HCT116 (cell line): ENCODE data around the gene NT5C3B. TPM values are rescaled to one million over a fixed set of nuclear protein-coding genes. Genes with fewer than 3 reads are reported as not detected.

Source experiments
- ATAC-seq: fragments of 200-7000 bp; cut with Tn5 transposase; 2 replicates; pipeline ENCODE4 v1.9.1; 2020; ENCODE audit warnings: mild to moderate bottlenecking, moderate library complexity
- BruUV-seq: library from RNA; stranded (reverse); fragments of 400-500 nt; replicated peaks from 2 replicates; lab custom pipeline; 2021; lab: Mats Ljungman, UMichigan
- CTCF ChIA-PET: fragments of 300-600 bp; sonication (Branson Sonifier 250); formaldehyde crosslinking; loops from one replicate; lab custom pipeline; 2021; ENCODE audit warnings: antibody characterized with exemption; lab: Charles Lee
- POLR2A ChIA-PET: fragments of 300-600, 350-600 bp; sonication (Branson Sonifier 250); formaldehyde crosslinking; loops from one replicate; lab custom pipeline; 2021; ENCODE audit warnings: antibody characterized with exemption; lab: Charles Lee
- RAD21 ChIA-PET, 2 experiments: fragments of 300-600 bp; sonication (Branson Sonifier 250); formaldehyde crosslinking; loops; one replicate each; lab custom pipeline; 2023; ENCODE audit warnings: low total read pairs in 2 of 2; ENCODE audit not compliant: uncharacterized antibody in 2 of 2, unreplicated experiment in 2 of 2, low non-redundant PET in 1 of 2; lab: Charles Lee
- DNase-seq: peaks from one replicate; pipeline ENCODE4 v3.0.0-alpha.2; 2010; ENCODE audit warnings: low read depth, low spot score
- H2AFZ ChIP-seq: fragments of 200-600 bp; shearing (Covaris generic), sonication (generic); 2 replicates; pipeline ENCODE4 v1.6.1; 2017; ENCODE audit warnings: low read depth, mixed run types, mixed read lengths, antibody characterized with exemption, low read length; ENCODE audit not compliant: poor library complexity, severe bottlenecking
- H3K27ac ChIP-seq: 2 replicates; pipeline ENCODE4 v1.5.1; 2012; ENCODE audit warnings: low read depth, low read length
- H3K27me3 ChIP-seq: fragments of 200-600 bp; sonication (generic); 2 replicates; pipeline ENCODE4 v1.6.1; 2016; ENCODE audit warnings: mixed run types, low read length, mixed read lengths; ENCODE audit not compliant: insufficient read depth
- H3K36me3 ChIP-seq, 2 experiments: fragments of 200-500 bp in 1 of 2; fragments of 200-600 bp in 1 of 2; sonication (Bioruptor generic) in 1 of 2; sonication (generic) in 1 of 2; 2 replicates each; pipeline versions ENCODE4 v1.5.1 to v1.6.1; 2014 to 2016; ENCODE audit warnings: low read length in 2 of 2, inconsistent platforms in 1 of 2, mixed read lengths in 1 of 2, mixed run types in 1 of 2; ENCODE audit not compliant: insufficient read depth in 2 of 2, control insufficient read depth in 1 of 2
- H3K4me1 ChIP-seq, 2 experiments: fragments of 200-600 bp in 1 of 2; sonication (generic) in 1 of 2; 2 replicates each; pipeline versions ENCODE4 v1.5.1 to v1.6.1; 2012 to 2017; ENCODE audit warnings: low read length in 2 of 2, inconsistent platforms in 1 of 2, mild to moderate bottlenecking in 1 of 2, mixed read lengths in 1 of 2, mixed run types in 1 of 2, moderate library complexity in 1 of 2; ENCODE audit not compliant: insufficient read depth in 2 of 2, control insufficient read depth in 1 of 2
- H3K4me2 ChIP-seq: fragments of 200-600 bp; sonication (generic); 2 replicates; pipeline ENCODE4 v1.6.1; 2017; ENCODE audit warnings: mixed run types, low read length, mixed read lengths
- H3K4me3 ChIP-seq, 2 experiments: fragments of 200-600 bp in 1 of 2; sonication (generic) in 1 of 2; replicated peaks in 1 of 2; 2 replicates each; pipeline ENCODE4 v1.5.1; 2011 to 2016; ENCODE audit warnings: low read length in 2 of 2, control low read depth in 1 of 2, low read depth in 1 of 2, mild to moderate bottlenecking in 1 of 2, mixed read lengths in 1 of 2, mixed run types in 1 of 2
- H3K79me2 ChIP-seq: fragments of 200-600 bp; sonication (generic); 2 replicates; pipeline ENCODE4 v1.6.1; 2017; ENCODE audit warnings: mild to moderate bottlenecking, mixed run types, low read length, moderate library complexity, mixed read lengths; ENCODE audit not compliant: insufficient read depth
- H3K9ac ChIP-seq: fragments of 200-600 bp; sonication (generic); 2 replicates; pipeline ENCODE4 v1.6.1; 2016; ENCODE audit warnings: low read length, mixed read lengths
- H3K9me2 ChIP-seq: fragments of 200-600 bp; sonication (generic), shearing (Covaris generic); 2 replicates; pipeline ENCODE4 v1.6.1; 2017; ENCODE audit warnings: mixed run types, mild to moderate bottlenecking, moderate library complexity; ENCODE audit not compliant: insufficient read depth
- H3K9me3 ChIP-seq, 2 experiments: fragments of 200-500 bp in 1 of 2; fragments of 200-600 bp in 1 of 2; sonication (Bioruptor generic) in 1 of 2; sonication (generic) in 1 of 2; 2 replicates each; pipeline ENCODE4 v1.6.1; 2014 to 2017; ENCODE audit warnings: low read length in 2 of 2, mixed read lengths in 2 of 2, inconsistent platforms in 1 of 2, low read depth in 1 of 2, mild to moderate bottlenecking in 1 of 2, mixed run types in 1 of 2, moderate library complexity in 1 of 2; ENCODE audit not compliant: control insufficient read depth in 1 of 2, insufficient read depth in 1 of 2
- H4K20me1 ChIP-seq: fragments of 200-600 bp; sonication (generic), shearing (Covaris generic); 2 replicates; pipeline ENCODE4 v1.6.1; 2017; ENCODE audit warnings: mixed run types, mild to moderate bottlenecking, moderate library complexity; ENCODE audit not compliant: insufficient read depth
- CBX3 ChIP-seq: IDR thresholded peaks from 2 replicates; pipeline ENCODE4 v1.6.1; 2012; ENCODE audit warnings: low read depth
- CEBPB ChIP-seq: IDR thresholded peaks from 2 replicates; pipeline ENCODE4 v1.6.1; 2012; ENCODE audit warnings: low read depth
- EGR1 ChIP-seq: IDR thresholded peaks from 2 replicates; pipeline ENCODE4 v1.6.1; 2012; ENCODE audit warnings: low read depth
- EZH2 ChIP-seq: fragments of 200-600 bp; sonication (generic); IDR thresholded peaks from 2 replicates; pipeline ENCODE4 v1.6.1; 2017; ENCODE audit warnings: antibody characterized with exemption, mixed run types
- EZH2phosphoT487 ChIP-seq: fragments of 200-600 bp; IDR thresholded peaks from 2 replicates; pipeline ENCODE4 v1.6.1; 2018; ENCODE audit warnings: antibody characterized with exemption, borderline replicate concordance
- FOSL1 ChIP-seq: IDR thresholded peaks from 2 replicates; pipeline ENCODE4 v1.6.1; 2012; ENCODE audit warnings: low read depth
- JUND ChIP-seq: IDR thresholded peaks from 2 replicates; pipeline ENCODE4 v1.6.1; 2012
- MAX ChIP-seq: IDR thresholded peaks from 2 replicates; pipeline ENCODE4 v1.6.1; 2012
- POLR2A ChIP-seq: IDR thresholded peaks from 2 replicates; pipeline ENCODE4 v1.7.0; 2011; ENCODE audit warnings: borderline replicate concordance; ENCODE audit not compliant: insufficient read depth, insufficient read length; ENCODE audit errors: extremely low read depth
- POLR2AphosphoS5 ChIP-seq: IDR thresholded peaks from 2 replicates; pipeline ENCODE4 v1.6.1; 2011; ENCODE audit warnings: mild to moderate bottlenecking, low read depth, low read length, moderate library complexity
- RAD21 ChIP-seq: IDR thresholded peaks from 2 replicates; pipeline ENCODE4 v1.6.1; 2012; ENCODE audit warnings: low read depth, mild to moderate bottlenecking
- SIN3A ChIP-seq: IDR thresholded peaks from 2 replicates; pipeline ENCODE4 v1.6.1; 2012; ENCODE audit warnings: low read depth
- SP1 ChIP-seq: IDR thresholded peaks from 2 replicates; pipeline ENCODE4 v1.6.1; 2012; ENCODE audit warnings: low read depth
- SRF ChIP-seq: IDR thresholded peaks from 2 replicates; pipeline ENCODE4 v1.6.1; 2012; ENCODE audit warnings: low read depth
- YY1 ChIP-seq: IDR thresholded peaks from 2 replicates; pipeline ENCODE4 v1.6.1; 2011; ENCODE audit warnings: low read length, low read depth, moderate library complexity, mild to moderate bottlenecking; ENCODE audit not compliant: insufficient replicate concordance; ENCODE audit errors: extremely low read depth
- ZBTB33 ChIP-seq: IDR thresholded peaks from 2 replicates; pipeline ENCODE4 v1.6.1; 2011; ENCODE audit warnings: mild to moderate bottlenecking, low read length, moderate library complexity; ENCODE audit not compliant: insufficient replicate concordance; ENCODE audit errors: extremely low read depth
- ZFX ChIP-seq: fragments of 450-650 bp; IDR thresholded peaks from 2 replicates; pipeline ENCODE4 v1.6.1; 2017
- ZNF274 ChIP-seq: fragments of 200-500 bp; sonication (Bioruptor generic); IDR thresholded peaks from 2 replicates; pipeline ENCODE4 v1.6.1; 2014; ENCODE audit warnings: mild to moderate bottlenecking, low read depth, low read length, inconsistent platforms
- intact Hi-C: fragments of 100-400 bp; cut with micrococcal nuclease; formaldehyde crosslinking; loops from 2 replicates; pipeline ENCODE4 v1.10.0; 2022
- total RNA-seq: library from RNA; stranded (reverse); gene quantifications from one replicate; pipeline ENCODE4 v1.2.1, GENCODE V29; 2021; ENCODE audit not compliant: unreplicated experiment
- TF ChIP-seq, protein P1 (sequence below): IDR thresholded peaks from 2 replicates; pipeline ENCODE4 v1.6.1; 2012
- TF ChIP-seq, protein P2 (sequence below), 3 experiments: fragments of 200-600 bp in 1 of 3; sonication (generic) in 1 of 3; IDR thresholded peaks in 2 of 3; conservative IDR thresholded peaks in 1 of 3; 2 replicates each; pipeline ENCODE4 v1.5.1; 2012 to 2017; ENCODE audit warnings: low read depth in 2 of 3, low read length in 2 of 3, antibody characterized with exemption in 1 of 3, borderline replicate concordance in 1 of 3, control low read depth in 1 of 3, mild to moderate bottlenecking in 1 of 3, mixed read lengths in 1 of 3, mixed run types in 1 of 3, moderate library complexity in 1 of 3; ENCODE audit not compliant: insufficient read depth in 1 of 3
- TF ChIP-seq, protein P3 (sequence below): IDR thresholded peaks from 2 replicates; pipeline ENCODE4 v1.6.1; 2012; ENCODE audit warnings: low read depth

The NT5C3B gene
- total RNA-seq, 1 experiment from 2014 or later: 110 TPM

- Histone ChIP-seq H3K4me1 (peaks cover 33 to 59% of the 10 kb centered on the region in 2 experiments), H3K4me3 (peak overlapping the region; percentile 78 to 80), H3K4me2 (peak overlapping the region; percentile 98), H4K20me1 (no peaks in the 10 kb centered on the region), H3K27ac (peak overlapping the region; percentile 95), H2AFZ (no peak overlapping the region), H3K79me2 (peaks cover 51% of the 10 kb centered on the region), H3K9ac (peak overlapping the region; percentile 89), H3K36me3 (no peaks in the 10 kb centered on the region), H3K9me3 (no peaks in the 10 kb centered on the region), H3K9me2 (no peaks in the 10 kb centered on the region), H3K27me3 (no peaks in the 10 kb centered on the region)
- BruUV-seq: no TSS peak
- ATAC-seq (peak; percentile 25), DNase-seq (no peak)
- RAD21 ChIA-PET: interaction anchor here (0.7 to 2.4 kb wide), 6 partner anchors 8 to 46 kb away, joined by 3 to 13 read pairs (median 7); no protein-coding TSS in a partner anchor
- intact Hi-C loops: loop anchor here (1.0 to 2.0 kb wide), 2 partner anchors 13 to 14 kb away; no protein-coding TSS in a partner anchor
- POLR2A ChIA-PET: interaction anchor here (0.5 to 4.5 kb wide), 20 partner anchors 8 to 946 kb away, joined by 3 to 77 read pairs (median 5); partner anchors contain the start of genes FKBP10, ODAD4 and P3H4
- CTCF ChIA-PET: interaction anchor here (0.6 to 4.2 kb wide), 12 partner anchors 8 to 49 kb away, joined by 3 to 109 read pairs (median 5); partner anchors contain the start of gene P3H4
- TF ChIP-seq, protein P1, sequence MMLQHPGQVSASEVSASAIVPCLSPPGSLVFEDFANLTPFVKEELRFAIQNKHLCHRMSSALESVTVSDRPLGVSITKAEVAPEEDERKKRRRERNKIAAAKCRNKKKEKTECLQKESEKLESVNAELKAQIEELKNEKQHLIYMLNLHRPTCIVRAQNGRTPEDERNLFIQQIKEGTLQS: no peak
- TF ChIP-seq SRF (no peak), ZFX (no peak), FOSL1 (no peak), RAD21 (peak; percentile 44; the same call in 1 of the 2 replicates), SIN3A (peak; percentile 41; the same call in 1 of the 2 replicates), EZH2 (no peak), EGR1 (no peak), JUND (no peak), CBX3 (no peak), POLR2AphosphoS5 (no peak), MAX (peak; percentile 41; the same call in 1 of the 2 replicates), ZNF274 (no peak), YY1 (no peak), CEBPB (no peak), SP1 (0 out of 2 replicates have a peak, but pooled peaks have one; percentile 36), POLR2A (no peak), ZBTB33 (no peak), EZH2phosphoT487 (no peak)
- TF ChIP-seq, protein P2, sequence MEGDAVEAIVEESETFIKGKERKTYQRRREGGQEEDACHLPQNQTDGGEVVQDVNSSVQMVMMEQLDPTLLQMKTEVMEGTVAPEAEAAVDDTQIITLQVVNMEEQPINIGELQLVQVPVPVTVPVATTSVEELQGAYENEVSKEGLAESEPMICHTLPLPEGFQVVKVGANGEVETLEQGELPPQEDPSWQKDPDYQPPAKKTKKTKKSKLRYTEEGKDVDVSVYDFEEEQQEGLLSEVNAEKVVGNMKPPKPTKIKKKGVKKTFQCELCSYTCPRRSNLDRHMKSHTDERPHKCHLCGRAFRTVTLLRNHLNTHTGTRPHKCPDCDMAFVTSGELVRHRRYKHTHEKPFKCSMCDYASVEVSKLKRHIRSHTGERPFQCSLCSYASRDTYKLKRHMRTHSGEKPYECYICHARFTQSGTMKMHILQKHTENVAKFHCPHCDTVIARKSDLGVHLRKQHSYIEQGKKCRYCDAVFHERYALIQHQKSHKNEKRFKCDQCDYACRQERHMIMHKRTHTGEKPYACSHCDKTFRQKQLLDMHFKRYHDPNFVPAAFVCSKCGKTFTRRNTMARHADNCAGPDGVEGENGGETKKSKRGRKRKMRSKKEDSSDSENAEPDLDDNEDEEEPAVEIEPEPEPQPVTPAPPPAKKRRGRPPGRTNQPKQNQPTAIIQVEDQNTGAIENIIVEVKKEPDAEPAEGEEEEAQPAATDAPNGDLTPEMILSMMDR (IDR thresholded peaks at IDR 0.05 in 2 of 3, conservative IDR thresholded peaks at IDR 0.05 in 1 of 3; ENCODE audit: borderline replicate concordance in 1 of 3, insufficient read depth in 1 of 3, low read depth in 2 of 3, low read length in 2 of 3): no peak
- TF ChIP-seq, protein P3, sequence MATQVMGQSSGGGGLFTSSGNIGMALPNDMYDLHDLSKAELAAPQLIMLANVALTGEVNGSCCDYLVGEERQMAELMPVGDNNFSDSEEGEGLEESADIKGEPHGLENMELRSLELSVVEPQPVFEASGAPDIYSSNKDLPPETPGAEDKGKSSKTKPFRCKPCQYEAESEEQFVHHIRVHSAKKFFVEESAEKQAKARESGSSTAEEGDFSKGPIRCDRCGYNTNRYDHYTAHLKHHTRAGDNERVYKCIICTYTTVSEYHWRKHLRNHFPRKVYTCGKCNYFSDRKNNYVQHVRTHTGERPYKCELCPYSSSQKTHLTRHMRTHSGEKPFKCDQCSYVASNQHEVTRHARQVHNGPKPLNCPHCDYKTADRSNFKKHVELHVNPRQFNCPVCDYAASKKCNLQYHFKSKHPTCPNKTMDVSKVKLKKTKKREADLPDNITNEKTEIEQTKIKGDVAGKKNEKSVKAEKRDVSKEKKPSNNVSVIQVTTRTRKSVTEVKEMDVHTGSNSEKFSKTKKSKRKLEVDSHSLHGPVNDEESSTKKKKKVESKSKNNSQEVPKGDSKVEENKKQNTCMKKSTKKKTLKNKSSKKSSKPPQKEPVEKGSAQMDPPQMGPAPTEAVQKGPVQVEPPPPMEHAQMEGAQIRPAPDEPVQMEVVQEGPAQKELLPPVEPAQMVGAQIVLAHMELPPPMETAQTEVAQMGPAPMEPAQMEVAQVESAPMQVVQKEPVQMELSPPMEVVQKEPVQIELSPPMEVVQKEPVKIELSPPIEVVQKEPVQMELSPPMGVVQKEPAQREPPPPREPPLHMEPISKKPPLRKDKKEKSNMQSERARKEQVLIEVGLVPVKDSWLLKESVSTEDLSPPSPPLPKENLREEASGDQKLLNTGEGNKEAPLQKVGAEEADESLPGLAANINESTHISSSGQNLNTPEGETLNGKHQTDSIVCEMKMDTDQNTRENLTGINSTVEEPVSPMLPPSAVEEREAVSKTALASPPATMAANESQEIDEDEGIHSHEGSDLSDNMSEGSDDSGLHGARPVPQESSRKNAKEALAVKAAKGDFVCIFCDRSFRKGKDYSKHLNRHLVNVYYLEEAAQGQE: no peak
These were observed 50.2 kb downstream of the NT5C3B start for GRCh38 chr17:41785859-41786226.
